GM12878 (cell line): ENCODE measurements around the gene DMRTB1. TPM values are rescaled to one million over a fixed set of nuclear protein-coding genes. Genes with fewer than 3 reads are reported as not detected.

Experiments
- ATAC-seq: fragments of 200-7000 bp; cut with Tn5 transposase; 3 replicates; pipeline ENCODE4 v1.9.1; 2020; ENCODE audit warnings: mild to moderate bottlenecking, moderate library complexity
- BruUV-seq: library from RNA; stranded (reverse); fragments of 400-500 nt; replicated peaks from 2 replicates; lab custom pipeline; 2021; lab: Mats Ljungman, UMichigan
- CTCF ChIA-PET: fragments of 300-600 bp; sonication (Branson Sonifier 250); formaldehyde crosslinking; extraction: SDS; loops from one replicate; lab custom pipeline; 2021; ENCODE audit warnings: inconsistent platforms; lab: Yijun Ruan, JAX
- POLR2A ChIA-PET: fragments of 350-600 bp; formaldehyde crosslinking; extraction: SDS; loops from one replicate; lab custom pipeline; 2021; ENCODE audit warnings: inconsistent platforms; lab: Charles Lee
- RAD21 ChIA-PET: fragments of 300-600 bp; sonication (Branson Sonifier 250); formaldehyde crosslinking; loops from one replicate; lab custom pipeline; 2023; ENCODE audit warnings: antibody characterized with exemption; ENCODE audit not compliant: unreplicated experiment; lab: Charles Lee
- SMC1A ChIA-PET: fragments of 300-600 bp; sonication (Branson Sonifier 250); formaldehyde crosslinking; loops from one replicate; lab custom pipeline; 2023; ENCODE audit not compliant: unreplicated experiment, uncharacterized antibody; lab: Charles Lee
- DNase-seq: peaks from one replicate; pipeline ENCODE4 v3.0.0-alpha.2; 2011; ENCODE audit warnings: low read depth, low spot score
- FAIRE-seq: peaks from 3 replicates; lab custom pipeline; 2011; peaks lifted over from hg19 to GRCh38; lab: Jason Lieb, UNC
- H2AFZ ChIP-seq: 2 replicates; pipeline ENCODE4 v1.6.0; 2011; ENCODE audit warnings: low read depth, low read length, control low read depth; ENCODE audit not compliant: control insufficient read depth
- H3K27ac ChIP-seq: 2 replicates; pipeline ENCODE4 v1.5.1; 2011; ENCODE audit warnings: control low read depth; ENCODE audit not compliant: control insufficient read depth, insufficient read depth
- H3K27me3 ChIP-seq, 2 experiments: replicated peaks in 1 of 2; 2 replicates each; pipeline versions ENCODE4 v1.6.0 to v1.6.1; 2011; ENCODE audit warnings: low read length in 1 of 2; ENCODE audit not compliant: control insufficient read depth in 2 of 2, insufficient read depth in 2 of 2
- H3K36me3 ChIP-seq, 2 experiments: 2 replicates each; pipeline ENCODE4 v1.5.1; 2011; ENCODE audit warnings: low read length in 1 of 2; ENCODE audit not compliant: control insufficient read depth in 2 of 2, insufficient read depth in 2 of 2
- H3K4me1 ChIP-seq: 2 replicates; pipeline ENCODE4 v1.6.1; 2011; ENCODE audit warnings: mild to moderate bottlenecking, low read length, moderate library complexity, mixed read lengths; ENCODE audit not compliant: control insufficient read depth, insufficient read depth
- H3K4me2 ChIP-seq: 2 replicates; pipeline ENCODE4 v1.6.0; 2011; ENCODE audit warnings: control low read depth; ENCODE audit not compliant: control insufficient read depth, insufficient read depth
- H3K4me3 ChIP-seq: fragments of 200-600 bp; sonication (generic); 2 replicates; pipeline ENCODE4 v1.5.1; 2016
- H3K79me2 ChIP-seq: 2 replicates; pipeline ENCODE4 v1.6.0; 2011; ENCODE audit warnings: low read length; ENCODE audit not compliant: control insufficient read depth, insufficient read depth
- H3K9ac ChIP-seq: 2 replicates; pipeline ENCODE4 v1.8.0; 2011; ENCODE audit warnings: low read length, control low read depth, mixed read lengths; ENCODE audit not compliant: control insufficient read depth, insufficient read depth
- H3K9me3 ChIP-seq: replicated peaks from 3 replicates; pipeline ENCODE4 v1.5.1; 2011; ENCODE audit warnings: mild to moderate bottlenecking, low read length; ENCODE audit not compliant: control insufficient read depth, insufficient read depth
- H4K20me1 ChIP-seq: 2 replicates; pipeline ENCODE4 v1.6.0; 2011; ENCODE audit not compliant: control insufficient read depth, insufficient read depth
- ATF3 ChIP-seq: IDR thresholded peaks from 2 replicates; pipeline ENCODE4 v1.6.1; 2011; ENCODE audit warnings: low read depth, mild to moderate bottlenecking, low read length, moderate library complexity, borderline replicate concordance; ENCODE audit errors: extremely low read depth
- BHLHE40 ChIP-seq, 2 experiments: fragments of 450-650 bp in 1 of 2; IDR thresholded peaks; 2 replicates each; pipeline ENCODE4 v1.6.1; 2011 to 2017; ENCODE audit warnings: low read depth in 2 of 2, borderline replicate concordance in 1 of 2, improper control_type of control experiment in 1 of 2, low read length in 1 of 2, mild to moderate bottlenecking in 1 of 2
- CHD4 ChIP-seq: fragments of 200-600 bp; sonication (generic); IDR thresholded peaks from 2 replicates; pipeline ENCODE4 v1.6.1; 2016; ENCODE audit warnings: mild to moderate bottlenecking
- EZH2 ChIP-seq: IDR thresholded peaks from 2 replicates; pipeline ENCODE4 v1.6.1; 2012; ENCODE audit warnings: low read depth, mild to moderate bottlenecking, control low read depth, inconsistent platforms, low read length, borderline replicate concordance; ENCODE audit not compliant: control insufficient read depth
- GABPA ChIP-seq: IDR thresholded peaks from 2 replicates; pipeline ENCODE4 v1.6.1; 2014; ENCODE audit warnings: antibody characterized with exemption, low read depth, mild to moderate bottlenecking, inconsistent platforms
- HCFC1 ChIP-seq: fragments of 150-350 bp; IDR thresholded peaks from 2 replicates; pipeline ENCODE4 v1.6.1; 2014; ENCODE audit warnings: low read length
- HDAC6 ChIP-seq: fragments of 200-600 bp; sonication (generic); IDR thresholded peaks from one replicate; pipeline ENCODE4 v1.8.0; 2017; ENCODE audit warnings: antibody characterized with exemption; ENCODE audit not compliant: unreplicated experiment
- JUND ChIP-seq: IDR thresholded peaks from 2 replicates; pipeline ENCODE4 v1.6.1; 2012; ENCODE audit warnings: low read depth, mild to moderate bottlenecking, low read length, improper control_type of control experiment, moderate library complexity
- NFXL1 ChIP-seq: fragments of 450-650 bp; IDR thresholded peaks from 2 replicates; pipeline ENCODE4 v1.6.1; 2017; ENCODE audit warnings: antibody characterized with exemption, mild to moderate bottlenecking, borderline replicate concordance
- NKRF ChIP-seq: fragments of 450-650 bp; conservative IDR thresholded peaks from 2 replicates; pipeline ENCODE4 v1.6.1; 2017; ENCODE audit warnings: mild to moderate bottlenecking, moderate library complexity
- PAX5 ChIP-seq: IDR thresholded peaks from 2 replicates; pipeline ENCODE4 v1.6.1; 2011; ENCODE audit warnings: low read depth, low read length, borderline replicate concordance
- SIX5 ChIP-seq: IDR thresholded peaks from 2 replicates; pipeline ENCODE4 v1.6.1; 2011; ENCODE audit warnings: mild to moderate bottlenecking, low read depth, low read length, moderate library complexity; ENCODE audit not compliant: severe bottlenecking
- SKIL ChIP-seq: fragments of 450-650 bp; IDR thresholded peaks from 2 replicates; pipeline ENCODE4 v1.6.1; 2017; ENCODE audit warnings: mild to moderate bottlenecking, low read depth, inconsistent platforms; ENCODE audit not compliant: poor library complexity, severe bottlenecking
- SMARCA5 ChIP-seq: fragments of 450-650 bp; IDR thresholded peaks from 2 replicates; pipeline ENCODE4 v1.6.1; 2017; ENCODE audit warnings: mild to moderate bottlenecking
- SREBF2 ChIP-seq: IDR thresholded peaks from 2 replicates; pipeline ENCODE4 v1.6.1; 2012; ENCODE audit warnings: mild to moderate bottlenecking, low read length
- SUPT20H ChIP-seq: IDR thresholded peaks from 2 replicates; pipeline ENCODE4 v1.6.1; 2011; ENCODE audit warnings: low read depth, mild to moderate bottlenecking, low read length, moderate library complexity, borderline replicate concordance; ENCODE audit not compliant: control insufficient read depth
- TBL1XR1 ChIP-seq: IDR thresholded peaks from 2 replicates; pipeline ENCODE4 v1.6.1; 2012; ENCODE audit warnings: low read depth, low read length, improper control_type of control experiment
- TCF3 ChIP-seq: IDR thresholded peaks from 2 replicates; pipeline ENCODE4 v1.6.1; 2012; ENCODE audit warnings: low read depth, mild to moderate bottlenecking, low read length, borderline replicate concordance; ENCODE audit not compliant: insufficient read depth
- WGBS: methylation state at CpG from one replicate; pipeline ENCODE4 v1.1.6; 2016; ENCODE audit warnings: low lambda C conversion rate; ENCODE audit not compliant: insufficient replicate concordance, insufficient coverage; ENCODE audit errors: missing lambda C conversion rate; 5-methylcytosine and 5-hydroxymethylcytosine counted together
- in situ Hi-C: fragments of 300-500 bp; cut with MboI; formaldehyde crosslinking; loops from 9 replicates; pipeline ENCODE4 v1.14.3; 2018; ENCODE audit warnings: mixed read lengths
- intact Hi-C: fragments of 100-400 bp; cut with micrococcal nuclease; formaldehyde crosslinking; loops from one replicate; pipeline ENCODE4 v1.14.2; 2022; ENCODE audit not compliant: unreplicated experiment
- polyA plus RNA-seq, 11 experiments: library from polyadenylated mRNA; depleted of rRNA in 4 of 11; unstranded in 6 of 11; stranded (reverse) in 5 of 11; fragments of >200 nt; fragmentation: Nextera tagmentation in 4 of 11; fragmentation: Illumina TruSeq in 1 of 11; extraction: Ambion mirVana in 4 of 11; extraction: Trizol in 1 of 11; gene quantifications; 1 replicate in 1 of 11; 2 replicates in 10 of 11; pipeline versions ENCODE4 v1.2.1 to v1.2.3, GENCODE V29; 2011 to 2016; ENCODE audit warnings: inconsistent platforms in 2 of 11, missing spikeins in 2 of 11, low read depth in 1 of 11
- total RNA-seq, 4 experiments: library from RNA; depleted of rRNA in 3 of 4; stranded (reverse); fragments of >200 nt in 3 of 4; fragmentation: Illumina TruSeq in 1 of 4; extraction: Trizol in 1 of 4; gene quantifications; 2 replicates each; pipeline versions ENCODE4 v1.2.1 to v1.2.3, GENCODE V29; 2013 to 2021

The DMRTB1 gene
- total and polyA plus RNA-seq, 10 of the 15 experiments (the other 5 are each of a cell fraction or from before 2014, with no cell fraction given) = not detected

- CTCF ChIA-PET = interaction anchor here (1.2 kb wide), 1 partner anchor 1906 kb away, joined by 3 read pairs; no protein-coding TSS in a partner anchor
- no peak overlapping the region for H3K27ac ChIP-seq
- WGBS = 72% methylated on average over 19 of the region's 19 CpGs
These were observed 11.4 kb downstream of the DMRTB1 start for GRCh38 chr1:53470584-53470983.

GRCh38 chr1:53471000-53471399, 11.8 kb downstream of the DMRTB1 start:
- no peaks in the 10 kb centered on the region for H3K36me3 ChIP-seq
- peaks cover 0 to 3% of the 10 kb centered on the region in 2 experiments; a peak in 3 of 4 replicates for H3K27me3 ChIP-seq
- H4K20me1 ChIP-seq = no peaks in the 10 kb centered on the region
- no peaks in the 10 kb centered on the region for H3K9me3 ChIP-seq
- intact Hi-C loops = no loop called here
- in situ Hi-C loops = no loop called here
- ChIA-PET SMC1A (no interaction called here), RAD21 (no interaction called here), CTCF (interaction anchor here (1.2 kb wide), 1 partner anchor 1905 kb away, joined by 3 read pairs; no protein-coding TSS in a partner anchor), POLR2A (no interaction called here)
- no peaks in the 10 kb centered on the region; the same call in 1 of the 2 replicates for H3K4me1 ChIP-seq
- H3K4me2 ChIP-seq = no peak overlapping the region
- no peak overlapping the region for H2AFZ ChIP-seq
- no peak overlapping the region for H3K27ac ChIP-seq
- DNase-seq = no peak
- no TSS peak for BruUV-seq
- 32% methylated on average over 9 of the region's 9 CpGs for WGBS
- no peak overlapping the region for H3K4me3 ChIP-seq
- TF ChIP-seq SKIL = no peak
- TF ChIP-seq NKRF = no peak
- no peak for TF ChIP-seq SMARCA5
- no peak for TF ChIP-seq NFXL1
- no peak for TF ChIP-seq SUPT20H
- no peak for TF ChIP-seq TBL1XR1
- no peak for TF ChIP-seq EZH2
- TF ChIP-seq PAX5 = no peak
- TF ChIP-seq CHD4 = no peak
- no peaks in the 10 kb centered on the region for H3K79me2 ChIP-seq
- no peak for ATAC-seq
- no peak overlapping the region for H3K9ac ChIP-seq
- FAIRE-seq = no peak

More at GRCh38 chr1:53470584-53470983, 11.4 kb downstream of the DMRTB1 start:
- ChIA-PET POLR2A (no interaction called here), RAD21 (no interaction called here), SMC1A (no interaction called here)
- no peak overlapping the region for H2AFZ ChIP-seq
- H3K4me3 ChIP-seq = no peak overlapping the region
- TF ChIP-seq ATF3 (no peak), SREBF2 (no peak), TCF3 (no peak), SIX5 (no peak), JUND (no peak), GABPA (no peak), HCFC1 (no peak), HDAC6 (no peak), BHLHE40 (IDR thresholded peaks at IDR 0.05; ENCODE audit: borderline replicate concordance in 1 of 2, low read depth in 2 of 2, low read length in 1 of 2) (no peak)
- no peaks in the 10 kb centered on the region; the same call in 1 of the 2 replicates for H3K4me1 ChIP-seq
- ATAC-seq = no peak
- no peaks in the 10 kb centered on the region for H3K36me3 ChIP-seq
- H4K20me1 ChIP-seq = no peaks in the 10 kb centered on the region
- H3K79me2 ChIP-seq = no peaks in the 10 kb centered on the region
- H3K4me2 ChIP-seq = no peak overlapping the region
- no peak overlapping the region for H3K9ac ChIP-seq
- DNase-seq = no peak
- intact Hi-C loops (no loop called here), in situ Hi-C loops (no loop called here)
- BruUV-seq = no TSS peak
- peaks cover 0 to 3% of the 10 kb centered on the region in 2 experiments for H3K27me3 ChIP-seq
- no peak for FAIRE-seq
- no peaks in the 10 kb centered on the region for H3K9me3 ChIP-seq
